ENCODE measurements around the gene RNF180.

Gene RNF180, protein sequence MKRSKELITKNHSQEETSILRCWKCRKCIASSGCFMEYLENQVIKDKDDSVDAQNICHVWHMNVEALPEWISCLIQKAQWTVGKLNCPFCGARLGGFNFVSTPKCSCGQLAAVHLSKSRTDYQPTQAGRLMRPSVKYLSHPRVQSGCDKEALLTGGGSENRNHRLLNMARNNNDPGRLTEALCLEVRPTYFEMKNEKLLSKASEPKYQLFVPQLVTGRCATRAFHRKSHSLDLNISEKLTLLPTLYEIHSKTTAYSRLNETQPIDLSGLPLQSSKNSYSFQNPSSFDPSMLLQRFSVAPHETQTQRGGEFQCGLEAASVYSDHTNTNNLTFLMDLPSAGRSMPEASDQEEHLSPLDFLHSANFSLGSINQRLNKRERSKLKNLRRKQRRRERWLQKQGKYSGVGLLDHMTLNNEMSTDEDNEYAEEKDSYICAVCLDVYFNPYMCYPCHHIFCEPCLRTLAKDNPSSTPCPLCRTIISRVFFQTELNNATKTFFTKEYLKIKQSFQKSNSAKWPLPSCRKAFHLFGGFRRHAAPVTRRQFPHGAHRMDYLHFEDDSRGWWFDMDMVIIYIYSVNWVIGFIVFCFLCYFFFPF

DNA sequence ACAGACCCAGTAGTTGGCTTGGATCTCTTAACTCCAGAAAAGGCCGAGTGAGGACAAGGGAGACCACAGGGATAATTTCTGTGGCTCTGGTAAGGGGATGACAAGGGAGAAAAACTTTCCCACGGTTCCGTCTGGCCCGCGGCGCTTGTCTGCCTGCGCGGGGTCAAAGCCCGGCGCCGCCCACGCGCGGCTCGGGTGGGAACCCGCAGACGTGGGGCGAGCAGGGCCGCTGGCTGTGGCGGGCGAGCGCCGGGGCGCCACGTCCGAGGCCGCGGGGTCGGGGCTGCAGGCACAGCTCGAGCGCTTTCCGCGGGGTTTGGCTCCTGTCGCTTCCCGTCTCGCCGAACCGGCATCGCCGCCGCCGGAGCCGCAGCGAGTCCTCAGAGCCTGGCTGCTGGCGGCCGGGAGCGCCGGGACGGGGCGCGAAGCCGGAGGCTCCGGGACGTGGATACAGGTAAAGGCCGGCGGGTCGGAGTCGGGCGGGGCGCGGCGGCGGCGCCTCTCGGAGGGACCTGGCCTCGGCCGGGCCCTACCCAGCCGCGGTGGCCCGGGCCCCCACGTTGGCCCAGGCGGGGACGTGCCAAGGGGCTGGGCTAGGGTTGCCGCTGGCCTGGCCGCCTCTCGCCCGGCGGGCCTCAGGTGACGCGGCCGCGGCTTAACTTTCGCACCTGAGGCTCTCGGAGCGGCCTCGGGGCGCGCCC, at the start of gene RNF180:
RNF180 (plus strand) TSS at position 344 of the 701 bp plus-strand sequence. CDS start 34,965 bp downstream, outside the sequence.
- DNase-seq: no peak

DNA sequence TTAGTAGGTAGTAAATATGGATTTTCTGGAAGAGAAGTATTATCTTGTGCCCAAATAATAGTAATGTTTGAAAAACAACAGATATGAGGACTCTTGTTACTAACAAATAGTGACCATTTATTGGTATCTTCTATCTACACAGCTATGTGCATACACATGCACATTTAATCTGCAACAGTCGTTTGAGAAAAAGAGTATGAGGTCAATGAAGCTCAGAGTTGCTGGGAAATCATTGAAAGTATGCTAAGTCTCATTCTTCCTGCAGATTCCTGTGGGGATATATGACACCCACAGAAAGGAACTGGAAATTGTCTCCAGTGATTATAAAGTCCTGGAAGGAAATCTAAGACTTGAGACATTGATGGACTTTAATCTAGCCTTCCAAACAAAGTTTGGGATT, 40.1 kb upstream of the RNF180 start:
- DNase-seq: no peak

DNA sequence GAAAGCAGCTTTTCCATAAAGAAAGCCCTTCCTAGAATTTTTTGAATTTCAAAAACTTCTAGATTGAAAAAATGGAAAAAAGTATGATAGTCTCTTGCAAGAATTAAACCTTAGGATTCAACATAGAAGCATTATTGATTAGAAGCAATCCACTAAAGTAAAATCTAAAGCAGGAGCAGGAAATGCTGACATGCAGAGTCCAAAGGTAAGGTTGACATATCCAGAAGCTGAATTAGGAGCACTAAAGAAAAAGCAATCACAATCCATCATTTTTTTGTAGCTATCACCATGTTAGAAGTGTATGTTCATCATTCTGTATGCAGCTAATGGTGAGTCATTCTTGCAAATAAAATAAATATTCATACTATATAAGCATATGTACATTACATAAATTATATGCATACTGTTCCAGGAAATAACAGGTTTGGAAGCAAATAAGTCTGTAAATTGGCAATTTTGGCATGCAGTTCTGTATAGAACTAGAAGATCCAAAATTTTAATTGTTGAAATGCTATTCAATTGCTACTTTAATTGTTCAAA, 39.4 kb upstream of the RNF180 start:
- no peak for DNase-seq

DNA sequence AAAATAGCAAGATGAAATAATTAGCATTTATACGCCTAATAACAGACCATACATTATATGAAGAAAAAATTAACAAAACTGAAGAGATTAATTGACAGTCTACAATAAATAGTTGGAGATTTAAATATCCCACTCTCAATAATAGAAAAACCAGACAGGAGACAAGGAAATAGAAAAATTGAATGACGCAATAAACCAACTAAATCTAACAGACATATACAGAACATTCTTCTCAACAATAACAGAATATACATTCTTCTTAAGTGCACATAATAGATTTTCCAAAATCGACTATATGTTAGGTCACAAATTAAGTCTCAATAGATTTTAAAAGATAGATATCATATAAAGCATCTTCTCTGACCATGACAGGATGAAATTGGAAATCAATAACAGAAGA, 25.6 kb upstream of the RNF180 start:
- DNase-seq: no peak

DNA sequence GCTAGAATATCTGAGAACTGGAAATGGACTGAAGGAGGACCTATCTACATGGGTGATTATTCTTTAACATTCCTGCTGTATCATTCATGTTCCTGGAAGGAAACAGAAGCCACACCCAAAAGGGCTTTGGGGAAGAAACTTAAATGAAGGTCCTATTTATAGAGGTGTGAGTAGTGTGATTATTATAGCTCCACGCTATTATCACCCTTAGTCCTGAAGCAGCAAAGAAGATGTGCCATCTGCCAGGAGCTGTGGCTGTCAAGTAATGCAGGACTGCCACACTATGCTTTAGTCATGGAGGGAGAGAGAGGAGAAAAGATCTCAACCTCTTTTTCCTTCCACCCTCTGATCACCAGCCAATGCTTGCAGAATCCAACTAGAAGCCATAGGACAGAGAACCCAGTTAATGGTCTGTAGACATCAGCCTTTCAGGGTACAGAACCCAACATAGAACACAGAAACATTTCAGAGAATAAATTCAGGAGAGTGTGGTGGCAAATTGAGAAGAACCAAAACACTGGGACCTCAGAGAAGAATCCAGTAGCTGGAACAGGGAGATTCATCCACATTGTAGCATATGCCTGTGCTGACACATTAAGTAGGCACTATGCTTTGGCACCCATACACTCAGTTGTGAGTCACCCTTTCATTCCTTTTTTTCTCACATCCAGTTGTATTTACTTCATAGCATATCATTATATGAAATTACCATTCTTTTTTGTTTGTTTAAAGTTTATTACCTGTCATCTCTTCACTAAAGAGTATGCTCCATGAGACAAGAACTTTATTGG, 21.0 kb upstream of the RNF180 start:
- no peak for DNase-seq

DNA sequence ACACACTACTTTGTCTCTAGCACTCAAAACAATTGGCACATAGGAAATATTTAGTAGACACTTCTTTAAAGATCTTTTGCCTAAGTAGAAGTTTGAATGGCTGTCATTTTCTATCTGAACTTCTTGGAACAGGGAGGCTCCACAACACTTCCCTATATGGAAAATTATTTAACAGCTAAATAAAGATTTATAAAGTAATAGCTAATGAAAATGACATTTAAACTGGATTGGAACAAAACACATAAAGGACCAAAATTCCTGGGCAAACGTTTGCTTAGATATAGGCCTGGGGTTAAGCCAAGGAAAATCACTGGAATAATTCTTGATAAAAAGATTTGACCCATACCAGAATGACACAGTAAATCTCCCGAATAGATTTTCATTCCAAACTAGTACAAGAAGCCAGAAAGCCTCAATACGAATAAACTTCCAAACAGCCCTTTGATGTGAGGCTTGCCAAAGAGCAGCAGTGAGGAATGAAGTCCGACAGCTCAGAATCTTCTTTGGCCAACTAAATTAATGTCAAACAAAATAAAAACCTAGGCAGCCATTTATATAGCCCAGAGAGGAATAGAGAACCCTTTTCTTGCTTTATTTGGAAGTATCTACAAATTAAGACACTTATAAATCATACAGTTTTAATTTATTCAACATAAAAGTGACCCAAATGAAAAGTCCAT, 20.3 kb upstream of the RNF180 start:
- DNase-seq: no peak

DNA sequence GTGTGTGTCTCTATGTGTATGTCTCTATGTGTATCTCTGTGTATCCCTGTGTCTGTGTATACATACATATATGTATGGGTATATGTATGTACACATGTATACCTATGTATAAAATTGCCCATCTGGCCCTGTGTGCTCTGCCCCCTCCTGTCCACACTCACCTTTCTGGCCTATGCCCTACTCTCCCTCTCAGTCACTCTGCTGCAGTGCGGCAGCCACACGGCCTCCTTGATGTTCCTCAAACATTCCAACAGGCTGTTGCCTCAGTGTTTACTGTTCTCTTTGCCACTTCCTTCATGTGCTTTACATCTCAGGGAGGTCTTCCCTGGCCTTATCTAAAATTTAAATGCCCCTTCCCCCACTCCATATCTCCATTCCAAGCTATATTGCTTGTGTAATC, 18.3 kb upstream of the RNF180 start:
- DNase-seq: no peak

DNA sequence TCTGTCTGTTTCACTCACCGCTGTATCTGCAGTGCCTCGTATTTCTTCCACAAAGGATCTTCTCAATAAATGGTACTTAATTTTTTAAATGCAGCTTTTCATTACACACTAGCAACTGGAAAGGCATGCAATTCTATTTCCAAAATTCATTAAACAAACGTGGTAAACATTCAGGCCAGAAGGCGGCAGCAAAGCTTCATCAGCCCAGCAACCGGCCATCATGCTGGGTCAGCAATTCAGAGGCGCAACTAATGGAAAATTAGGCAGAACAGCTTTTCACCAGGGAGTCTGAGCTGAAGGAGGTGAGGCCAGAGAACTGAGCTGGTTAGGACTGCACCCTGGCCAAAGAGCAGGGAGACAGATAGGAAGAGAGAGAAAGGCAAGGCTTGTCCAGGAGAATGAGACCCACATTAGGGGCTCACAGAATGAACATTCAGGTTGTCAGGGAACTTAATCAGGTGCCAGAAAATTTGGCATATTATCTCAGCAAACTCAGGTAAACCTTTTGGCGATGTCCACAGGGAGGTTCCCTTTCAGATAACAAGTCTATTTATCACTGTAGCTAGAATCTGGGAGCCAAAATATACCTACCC, 17.7 kb upstream of the RNF180 start:
- DNase-seq: no peak

DNA sequence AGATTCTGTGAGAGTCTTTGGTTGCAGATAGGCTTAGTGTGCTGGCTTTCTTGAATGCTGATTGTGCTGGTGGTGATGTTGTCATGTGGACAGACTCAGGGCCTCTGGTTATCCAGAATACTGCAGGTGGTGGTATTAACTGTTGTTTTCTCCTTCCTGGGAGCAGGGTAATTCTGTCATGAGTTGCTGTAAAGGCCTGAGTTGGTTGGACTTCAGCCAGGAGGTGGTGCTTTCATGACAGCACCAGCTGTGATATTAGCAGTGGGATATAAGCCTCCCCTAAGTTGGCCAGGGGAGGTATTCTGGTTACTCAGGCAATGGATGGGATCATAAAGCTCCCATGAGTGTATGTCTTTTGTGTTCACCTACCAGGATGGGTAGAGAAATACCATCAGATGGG, 16.4 kb upstream of the RNF180 start:
- no peak for DNase-seq

DNA sequence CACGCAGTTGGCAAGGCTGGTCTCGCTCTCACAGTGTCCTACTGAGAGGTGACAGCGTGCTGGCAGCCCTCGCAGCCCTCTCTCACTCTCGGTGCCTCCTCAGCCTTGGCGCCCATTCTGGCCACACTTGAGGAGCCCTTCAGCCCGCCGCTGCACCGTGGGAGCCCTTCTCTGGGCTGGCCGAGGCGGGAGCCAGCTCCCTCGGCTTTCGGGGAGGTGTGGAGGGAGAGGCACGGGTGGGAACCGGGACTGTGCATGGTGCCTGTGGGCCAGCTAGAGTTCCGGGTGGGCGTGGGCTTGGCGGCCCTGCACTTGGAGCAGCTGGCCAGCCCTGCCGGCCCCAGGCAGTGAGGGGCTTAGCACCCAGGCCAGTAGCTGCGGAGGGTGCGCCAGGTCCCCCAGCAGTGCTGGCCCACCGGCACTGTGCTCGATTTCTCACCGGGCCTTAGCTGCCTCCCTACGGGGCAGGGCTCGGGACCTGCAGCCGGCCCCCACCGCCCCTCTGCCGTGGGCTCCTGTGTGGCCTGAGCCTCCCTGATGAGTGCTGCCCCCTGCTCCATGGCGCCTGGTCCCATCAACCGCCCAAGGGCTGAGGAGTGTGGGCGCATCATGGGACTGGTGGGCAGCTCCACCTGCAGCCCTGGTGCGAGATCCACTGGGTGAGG, 15.7 kb upstream of the RNF180 start:
- DNase-seq: no peak

DNA sequence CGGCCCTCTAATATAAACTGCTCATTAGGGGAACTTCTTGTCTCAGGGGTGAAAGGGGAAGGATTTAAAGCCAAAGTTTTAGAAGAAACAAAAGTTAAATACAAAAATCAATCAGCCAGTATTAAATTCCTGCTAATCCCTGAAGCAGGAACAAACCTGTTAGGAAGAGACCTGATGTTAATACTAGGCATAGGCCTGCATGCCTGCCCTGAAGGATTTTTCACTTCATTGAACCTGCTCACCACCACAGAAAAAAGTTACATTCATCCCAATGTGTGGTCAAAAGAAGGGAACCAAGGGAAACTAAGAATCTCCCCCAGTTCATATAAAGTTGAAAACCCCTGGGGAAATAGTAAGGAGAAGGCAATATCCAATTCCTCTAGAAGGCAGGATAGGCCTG, 9.4 kb upstream of the RNF180 start:
- DNase-seq: no peak

DNA sequence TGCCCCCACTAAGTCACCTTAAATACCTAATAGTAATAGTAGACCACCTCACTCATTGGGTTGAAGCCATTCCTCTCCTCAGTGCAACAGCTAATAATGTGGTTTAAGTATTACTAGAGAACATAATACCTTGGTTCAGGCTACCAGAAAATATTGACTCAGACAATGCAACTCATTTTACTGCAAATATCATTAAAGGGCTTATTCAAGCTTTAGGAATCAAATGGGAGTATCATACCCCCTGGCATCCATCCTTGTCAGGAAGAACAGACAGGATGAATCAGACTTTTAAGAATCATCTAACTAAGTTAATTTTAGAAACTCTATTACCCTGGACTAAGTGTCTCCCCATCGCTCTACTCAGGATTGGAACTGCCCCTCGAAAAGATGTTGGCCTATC, 6.8 kb upstream of the RNF180 start:
- DNase-seq: no peak

DNA sequence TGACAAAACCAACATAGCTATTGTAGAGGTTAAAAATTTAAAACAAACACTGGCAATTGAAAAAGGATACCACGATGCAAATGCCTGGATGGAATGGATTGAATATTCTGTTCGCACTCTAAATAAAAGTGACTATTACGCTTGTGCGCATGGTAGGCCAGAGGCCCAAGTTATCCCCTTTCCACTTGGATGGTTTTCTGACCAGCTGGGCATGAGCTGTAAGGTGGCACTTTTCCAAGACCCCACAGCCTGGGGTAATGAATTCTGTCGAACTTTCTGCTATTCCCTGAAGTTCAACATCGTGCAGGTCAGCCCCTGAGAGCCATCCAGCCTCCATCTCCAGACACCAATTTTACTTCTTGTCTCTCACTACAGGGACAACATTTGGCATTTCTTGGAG, 5.4 kb upstream of the RNF180 start:
- DNase-seq: no peak

DNA sequence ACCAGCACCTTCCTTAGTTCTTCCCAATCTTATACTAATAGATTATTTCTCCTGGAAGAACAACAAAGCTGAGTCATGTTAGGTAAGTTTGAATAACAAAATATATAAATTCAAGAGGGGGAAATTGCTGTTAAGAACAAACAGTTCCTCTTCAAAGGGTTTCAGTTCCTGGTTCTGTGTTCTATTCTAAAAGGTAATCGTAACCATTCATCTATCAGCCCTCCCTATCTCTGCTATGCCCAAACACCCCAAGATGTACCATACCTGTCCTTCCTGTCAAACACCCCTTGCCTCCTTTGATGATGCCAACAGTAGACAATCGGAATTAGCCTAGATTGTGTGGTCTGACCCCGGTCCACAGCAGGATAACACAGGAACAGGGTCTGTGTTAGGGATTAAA, 4.2 kb upstream of the RNF180 start:
- DNase-seq: no peak

DNA sequence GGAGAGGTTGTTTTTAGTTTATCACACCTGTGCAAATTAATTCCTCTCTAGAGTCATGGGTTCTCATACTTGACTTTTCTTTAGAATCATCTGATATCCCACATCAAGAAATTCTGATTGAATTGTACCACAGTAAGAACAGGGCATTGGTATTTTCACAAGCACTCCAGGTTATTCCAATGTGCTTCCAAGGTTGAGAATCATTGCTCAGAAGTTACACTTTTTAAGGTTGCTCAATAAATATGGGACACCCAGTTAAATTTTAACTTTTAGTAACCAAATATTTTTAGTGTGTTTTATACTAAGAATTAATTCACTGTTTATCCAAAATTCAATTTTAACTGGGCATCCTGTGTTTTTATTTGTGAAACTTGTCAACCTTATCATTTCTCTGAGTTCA, 2.5 kb upstream of the RNF180 start:
- no peak for DNase-seq

DNA sequence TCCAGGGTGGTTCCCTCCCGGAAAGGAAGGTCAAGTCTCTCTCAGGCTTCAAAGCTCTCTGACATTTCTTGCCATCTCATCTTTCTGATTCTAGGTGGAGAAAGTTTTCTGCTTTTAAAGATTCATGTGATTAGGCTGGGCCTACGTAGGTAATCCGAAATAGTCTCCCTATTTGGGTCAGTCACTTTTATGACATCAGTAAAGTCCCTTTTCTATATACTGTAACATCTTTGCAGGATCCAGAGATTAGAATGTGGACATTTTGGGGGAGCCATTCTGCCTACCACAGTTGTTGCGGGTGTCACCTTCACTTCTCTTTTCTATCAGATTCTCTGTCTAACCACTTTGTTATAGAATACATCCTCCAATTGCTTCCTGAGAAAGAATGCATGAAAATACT, 1.9 kb upstream of the RNF180 start:
- DNase-seq: no peak

DNA sequence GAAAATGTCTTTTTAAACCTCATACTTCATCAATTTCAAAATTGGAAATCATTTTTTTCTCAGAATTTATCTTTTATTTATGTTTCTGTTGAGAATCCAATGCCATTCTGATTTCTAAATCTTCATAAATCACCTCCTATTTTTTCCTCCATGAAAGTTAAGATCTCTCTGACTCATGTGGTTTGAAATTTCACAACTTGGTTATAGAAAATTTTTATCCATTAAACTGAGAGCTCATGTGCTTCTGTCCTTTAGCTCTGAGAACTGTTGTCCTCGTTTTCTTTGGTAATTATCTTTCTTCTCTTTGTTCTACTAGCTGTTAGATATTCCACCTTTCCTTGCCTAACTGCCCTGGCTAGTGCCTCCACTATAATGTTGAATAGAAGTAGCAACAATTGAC, 1.5 kb upstream of the RNF180 start:
- no peak for DNase-seq

DNA sequence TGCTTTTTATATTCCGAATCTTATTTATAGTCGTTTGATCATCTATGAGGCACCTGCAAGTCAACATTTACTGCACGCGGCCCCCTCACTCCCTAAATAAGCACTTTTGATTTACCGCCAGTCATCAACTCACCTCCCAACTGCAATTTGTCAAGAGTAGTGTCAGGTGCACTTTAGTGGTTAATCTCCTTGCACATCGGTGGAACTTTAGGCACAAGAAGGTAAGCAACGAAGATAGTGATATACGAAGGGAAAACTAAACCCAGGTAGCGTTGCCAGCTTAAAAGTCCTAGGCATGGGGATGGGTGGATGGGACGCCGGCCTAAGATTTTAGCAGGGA, 513 bp upstream of the RNF180 start:
- no peak for DNase-seq

DNA sequence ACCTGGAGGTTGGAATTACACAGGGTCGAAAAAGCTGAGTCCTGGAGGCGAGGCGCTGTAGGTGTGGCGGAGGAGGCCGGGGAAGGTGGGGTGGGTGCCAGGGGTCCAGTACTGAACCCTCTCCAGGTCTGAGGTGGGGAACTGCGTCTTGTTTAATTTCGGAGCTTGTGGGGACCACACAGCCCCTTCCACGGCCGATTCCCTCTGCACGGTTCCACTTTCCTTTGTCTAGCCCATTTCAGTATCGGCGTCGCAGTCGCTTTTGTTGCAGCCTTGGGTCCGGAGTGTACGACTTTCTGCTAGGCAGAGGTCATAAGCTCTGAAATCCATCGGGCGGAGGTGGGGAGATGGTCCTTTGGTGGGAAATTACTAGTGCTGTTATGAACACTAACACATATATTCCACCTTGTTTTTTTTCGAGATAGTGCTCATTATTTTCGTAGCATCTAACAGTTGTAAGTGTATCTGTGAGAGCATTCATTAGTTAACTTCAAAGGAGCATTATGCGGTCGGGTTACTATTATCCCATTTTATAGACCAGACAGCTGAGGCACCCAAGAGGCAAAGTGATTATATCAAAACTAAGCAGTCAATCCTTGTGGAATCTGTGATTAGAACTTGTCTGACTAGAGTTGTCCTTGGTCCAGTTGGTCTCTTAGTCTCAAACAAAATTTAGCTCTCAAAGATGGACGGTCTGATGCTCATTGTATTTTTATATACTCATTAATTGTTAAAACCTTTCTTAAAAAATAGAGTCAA, 737 bp downstream of the RNF180 start:
- DNase-seq: no peak

DNA sequence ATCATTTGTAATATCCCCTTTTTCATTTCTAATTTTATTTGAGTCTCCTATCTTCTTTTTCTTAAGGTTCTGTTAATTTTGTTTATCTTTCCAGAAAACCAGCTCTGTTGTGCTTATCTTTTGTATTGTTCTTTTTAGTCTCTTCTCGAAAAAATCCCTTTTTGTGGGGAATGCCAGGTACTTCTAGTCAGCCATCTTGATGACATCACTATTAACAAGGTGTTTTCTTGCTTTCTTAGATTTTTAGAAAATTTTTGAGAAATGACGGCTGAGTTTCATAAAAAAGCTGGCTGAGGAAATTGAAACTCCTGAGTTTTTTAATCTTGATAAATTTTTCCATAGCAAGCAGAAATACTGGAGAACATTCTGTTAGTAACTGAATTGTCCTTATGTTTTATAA, 10.7 kb downstream of the RNF180 start:
- DNase-seq: no peak

All from CD4-positive, alpha-beta T cell treated with Interleukin-12 subunit alpha and Interleukin-12 subunit beta, for 1 hour (primary cell).